PC-3 (cell line): ENCODE results near the gene CAMK4. TPM values are rescaled to one million over a fixed set of nuclear protein-coding genes. Genes with fewer than 3 reads are reported as not detected.

Source experiments
- ATAC-seq: fragments of 200-7000 bp; cut with Tn5 transposase; 2 replicates; pipeline ENCODE4 v1.9.1; 2020; ENCODE audit warnings: mild to moderate bottlenecking, moderate library complexity
- BruUV-seq: library from RNA; stranded (reverse); fragments of 400-500 nt; replicated peaks from 2 replicates; lab custom pipeline; 2021; lab: Mats Ljungman, UMichigan
- CTCF ChIA-PET: fragments of 300-600 bp; sonication (Branson Sonifier 250); formaldehyde crosslinking; loops from one replicate; lab custom pipeline; 2022; ENCODE audit warnings: antibody characterized with exemption; lab: Charles Lee
- POLR2A ChIA-PET: fragments of 300-600 bp; sonication (Branson Sonifier 250); formaldehyde crosslinking; loops from one replicate; lab custom pipeline; 2022; ENCODE audit warnings: antibody characterized with exemption; ENCODE audit not compliant: unreplicated experiment; lab: Charles Lee
- DNase-seq: peaks from one replicate; pipeline ENCODE4 v3.0.0-alpha.2; 2015
- H2AFZ ChIP-seq: fragments of 300-600 bp; sonication (generic); 2 replicates; pipeline ENCODE4 v1.6.0; 2016; ENCODE audit warnings: antibody characterized with exemption, low read length
- H3F3A ChIP-seq: fragments of 300-600 bp; sonication (generic); one replicate; pipeline ENCODE4 v1.6.0; 2017; ENCODE audit warnings: antibody characterized with exemption, low read length, control low read depth, mild to moderate bottlenecking; ENCODE audit not compliant: unreplicated experiment
- H3K27ac ChIP-seq: fragments of 300-600 bp; sonication (generic); 2 replicates; pipeline ENCODE4 v1.5.1; 2016; ENCODE audit warnings: mild to moderate bottlenecking, low read length
- H3K27me3 ChIP-seq: fragments of 300-600 bp; sonication (generic); 2 replicates; pipeline ENCODE4 v1.6.1; 2016; ENCODE audit warnings: low read length, mixed read lengths
- H3K36me3 ChIP-seq: fragments of 300-600 bp; sonication (generic); 2 replicates; pipeline ENCODE4 v1.6.1; 2016; ENCODE audit warnings: low read depth, mixed run types, low read length, mixed read lengths
- H3K4me1 ChIP-seq: fragments of 300-600 bp; sonication (generic); 2 replicates; pipeline ENCODE4 v1.5.1; 2016; ENCODE audit warnings: low read length; ENCODE audit not compliant: insufficient read depth
- H3K4me2 ChIP-seq: fragments of 300-600 bp; sonication (generic); 2 replicates; pipeline ENCODE4 v1.6.0; 2016; ENCODE audit warnings: low read length
- H3K4me3 ChIP-seq: fragments of 300-600 bp; sonication (generic); 2 replicates; pipeline ENCODE4 v1.5.1; 2016; ENCODE audit warnings: mild to moderate bottlenecking, low read length, mixed read lengths
- H3K79me2 ChIP-seq: fragments of 300-600 bp; sonication (generic); 2 replicates; pipeline ENCODE4 v1.6.1; 2017; ENCODE audit warnings: low read length, mixed read lengths
- H3K9ac ChIP-seq: fragments of 300-600 bp; sonication (generic); 2 replicates; pipeline ENCODE4 v1.6.0; 2016; ENCODE audit warnings: mild to moderate bottlenecking, low read length
- H3K9me2 ChIP-seq: fragments of 300-600 bp; sonication (generic); replicated peaks from 2 replicates; pipeline ENCODE4 v1.6.1; 2016; ENCODE audit warnings: mixed run types, low read length, mixed read lengths
- H3K9me3 ChIP-seq: fragments of 300-600 bp; sonication (generic); 2 replicates; pipeline ENCODE4 v1.6.1; 2016; ENCODE audit warnings: low read length, mixed read lengths
- H4K20me1 ChIP-seq: fragments of 300-600 bp; sonication (generic); 2 replicates; pipeline ENCODE4 v1.6.1; 2016; ENCODE audit warnings: low read length, mixed read lengths
- CTCF ChIP-seq: fragments of 300-600 bp; sonication (generic); conservative IDR thresholded peaks from 2 replicates; pipeline ENCODE4 v1.5.1; 2017; ENCODE audit warnings: antibody characterized with exemption, low read depth, mild to moderate bottlenecking, low read length
- EZH2 ChIP-seq: fragments of 300-600 bp; sonication (generic); IDR thresholded peaks from one replicate; pipeline ENCODE4 v1.6.1; 2017; ENCODE audit warnings: antibody characterized with exemption, mild to moderate bottlenecking, low read length; ENCODE audit not compliant: unreplicated experiment
- EZH2phosphoT487 ChIP-seq: fragments of 300-600 bp; sonication (generic); IDR thresholded peaks from 2 replicates; pipeline ENCODE4 v1.6.1; 2018; ENCODE audit warnings: mild to moderate bottlenecking, antibody characterized with exemption, low read length, borderline replicate concordance
- intact Hi-C: fragments of 100-400 bp; cut with micrococcal nuclease; formaldehyde crosslinking; loops from 2 replicates; pipeline ENCODE4 v1.9.0; 2023
- total RNA-seq: library from RNA; depleted of rRNA; stranded (reverse); fragments of >200 nt; gene quantifications from 2 replicates; pipeline ENCODE4 v1.2.3, GENCODE V29; 2014

CAMK4 gene
- total RNA-seq, 1 experiment from 2014 or later: 0.55 TPM

DNA sequence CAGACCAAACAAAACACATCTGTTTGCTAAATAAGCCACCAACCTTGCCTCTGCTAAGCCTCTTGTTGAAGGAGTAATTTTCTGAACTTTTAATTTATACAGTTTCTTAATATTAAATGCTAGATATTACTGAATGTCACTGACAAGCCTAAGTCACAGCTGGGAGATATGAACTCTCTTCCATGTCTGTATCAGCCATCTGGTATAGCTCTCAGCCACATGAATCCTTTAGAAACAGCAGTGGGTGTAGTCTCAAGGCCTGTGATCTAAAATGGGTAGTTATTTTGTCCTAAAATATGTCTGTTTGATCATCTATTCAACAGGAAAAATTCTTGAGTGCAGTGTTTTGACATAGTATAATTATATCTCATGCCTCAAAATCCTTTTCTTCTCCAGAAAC, 97.2 kb downstream of the CAMK4 start:
- Histone ChIP-seq H3K79me2 (no peaks in the 10 kb centered on the region), H3K4me1 (no peaks in the 10 kb centered on the region), H4K20me1 (no peaks in the 10 kb centered on the region), H3K4me3 (no peak overlapping the region), H3K9me3 (no peaks in the 10 kb centered on the region), H3K27me3 (peaks cover 22% of the 10 kb centered on the region), H3K27ac (no peak overlapping the region), H3K4me2 (no peak overlapping the region), H3F3A (no peaks in the 10 kb centered on the region), H3K9ac (no peak overlapping the region), H3K36me3 (no peaks in the 10 kb centered on the region), H3K9me2 (no peaks in the 10 kb centered on the region), H2AFZ (no peak overlapping the region)
- ChIA-PET CTCF (no interaction called here), POLR2A (no interaction called here)
- no peak for DNase-seq
- no TSS peak for BruUV-seq
- ATAC-seq: no peak
- no peak for TF ChIP-seq EZH2phosphoT487
- TF ChIP-seq CTCF: no peak
- no peak for TF ChIP-seq EZH2
- intact Hi-C loops: no loop called here

DNA sequence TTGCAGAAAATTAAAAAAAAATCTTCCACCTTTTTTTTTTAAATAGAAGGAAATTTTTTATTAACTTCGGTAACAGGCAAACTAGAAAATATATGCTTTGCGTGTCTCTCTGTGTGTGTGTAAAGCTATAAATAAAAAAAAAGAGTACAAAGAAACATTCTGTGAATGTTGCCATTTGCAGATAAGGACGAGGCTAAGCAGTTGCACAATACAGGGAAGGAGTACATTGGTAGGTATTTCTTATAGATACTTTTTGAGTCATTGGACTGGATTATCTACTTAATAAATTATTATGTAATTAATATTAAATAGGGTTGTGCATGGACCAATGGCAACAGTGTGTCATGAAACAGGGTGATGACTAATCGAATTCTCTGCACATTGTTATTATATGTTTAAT, 102.4 kb downstream of the CAMK4 start:
- H3K4me1 ChIP-seq: no peaks in the 10 kb centered on the region
- no peaks in the 10 kb centered on the region for H3K9me2 ChIP-seq
- TF ChIP-seq CTCF: no peak
- no peak for TF ChIP-seq EZH2phosphoT487
- TF ChIP-seq EZH2: no peak
- H3K4me2 ChIP-seq: no peak overlapping the region
- intact Hi-C loops: no loop called here
- H3F3A ChIP-seq: no peaks in the 10 kb centered on the region
- no peaks in the 10 kb centered on the region for H4K20me1 ChIP-seq
- H3K9ac ChIP-seq: no peak overlapping the region
- no peak overlapping the region for H2AFZ ChIP-seq
- no peaks in the 10 kb centered on the region for H3K9me3 ChIP-seq
- CTCF ChIA-PET: no interaction called here
- no peak for DNase-seq
- no peaks in the 10 kb centered on the region for H3K36me3 ChIP-seq
- H3K27ac ChIP-seq: no peak overlapping the region
- POLR2A ChIA-PET: no interaction called here
- no peak for ATAC-seq
- H3K27me3 ChIP-seq: peaks cover 5% of the 10 kb centered on the region; the same call in 1 of the 2 replicates
- no TSS peak for BruUV-seq
- H3K79me2 ChIP-seq: no peaks in the 10 kb centered on the region
- no peak overlapping the region for H3K4me3 ChIP-seq

GRCh38 chr5:111337133-111337532, 112.9 kb downstream of the CAMK4 start:
- no TSS peak for BruUV-seq
- ChIA-PET POLR2A (no interaction called here), CTCF (no interaction called here)
- Histone ChIP-seq H3K4me2 (no peak overlapping the region), H3K36me3 (no peaks in the 10 kb centered on the region), H3K27ac (no peak overlapping the region), H2AFZ (no peak overlapping the region), H3F3A (no peaks in the 10 kb centered on the region), H3K9me2 (no peaks in the 10 kb centered on the region), H3K4me1 (no peaks in the 10 kb centered on the region), H3K79me2 (no peaks in the 10 kb centered on the region), H3K9me3 (no peaks in the 10 kb centered on the region), H4K20me1 (no peaks in the 10 kb centered on the region), H3K4me3 (no peak overlapping the region), H3K9ac (no peak overlapping the region), H3K27me3 (peaks cover 37% of the 10 kb centered on the region)
- DNase-seq (no peak), ATAC-seq (no peak)
- intact Hi-C loops: no loop called here
- no peak for TF ChIP-seq CTCF
